NCI-H1417 (cell line): ENCODE data around the gene PPIL6.
A peak's percentile ranks its signal among the peaks of the same experiment; 100 is the strongest.

Source experiments
- DNase-seq, 3 experiments: peaks; one replicate each; lab custom pipeline; 2025; lab: John Stamatoyannopoulos, UW

PPIL6 gene

DNA sequence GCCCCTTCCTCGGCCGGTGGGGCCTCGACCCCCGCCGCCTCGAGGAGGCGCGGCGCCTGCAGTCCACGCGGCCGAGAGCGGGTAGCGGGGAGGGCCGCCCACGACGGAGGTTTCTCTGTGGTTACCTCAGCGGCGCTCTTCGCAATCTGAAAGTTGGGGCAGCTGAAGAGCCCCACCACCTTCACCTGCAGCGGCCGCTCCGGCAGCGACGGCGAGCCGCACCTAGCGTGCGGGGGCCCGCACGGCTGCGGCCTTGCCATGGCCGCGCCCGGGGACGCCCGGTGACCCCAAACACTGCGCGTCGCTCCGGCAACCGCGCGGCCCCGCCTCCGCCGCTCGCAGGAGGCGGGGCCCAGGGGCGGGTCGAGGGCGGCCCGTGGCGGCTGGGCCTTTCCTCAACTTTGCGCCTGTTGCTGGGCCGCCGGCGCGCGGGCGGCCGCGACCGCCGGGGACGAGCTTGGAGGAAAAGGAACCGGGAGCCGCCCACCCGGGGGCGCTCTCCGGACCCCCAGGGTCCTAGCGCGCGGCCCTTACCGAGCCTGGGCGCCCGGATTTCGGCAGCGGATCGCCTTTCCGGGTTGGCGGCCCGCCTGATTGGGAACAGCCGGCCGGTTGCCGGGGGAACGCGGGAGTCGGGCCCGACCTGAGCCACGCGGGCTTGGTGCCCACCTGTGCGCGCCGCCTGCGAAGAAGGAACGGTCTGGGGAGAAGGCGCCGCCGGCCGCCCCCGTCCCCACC is at the start of gene PPIL6, which contains the start of gene SMPD2:
Gene PPIL6, minus strand, starts transcription at position 298 of the 738 bp plus-strand sequence. Its CDS starts 38 bp downstream, at position 260.
Gene SMPD2, plus strand, starts transcription at position 394 of the 738 bp plus-strand sequence. CDS start 398 bp downstream, outside the sequence.
- peak; percentile 86 to 92 (median 91) for DNase-seq

DNA sequence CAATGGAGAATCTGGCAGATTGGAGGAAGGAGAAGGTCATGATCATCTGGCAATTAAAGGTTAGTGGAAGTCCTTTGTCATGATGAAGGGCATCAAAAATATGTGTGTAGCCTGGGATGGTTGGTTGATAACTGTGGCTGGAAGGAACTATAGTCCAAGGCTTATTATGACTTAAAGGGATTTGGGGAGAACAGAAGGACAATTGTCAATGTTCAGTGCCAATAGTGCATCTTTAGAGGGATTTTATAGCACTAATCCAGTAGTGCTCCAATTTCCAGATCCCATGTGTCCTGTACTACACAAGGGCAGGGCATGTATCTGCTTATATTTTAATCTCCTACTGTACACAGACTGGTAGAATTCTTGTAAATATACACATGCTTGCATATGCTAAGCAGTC is 47.6 kb upstream of the PPIL6 start:
- no peak for DNase-seq

DNA sequence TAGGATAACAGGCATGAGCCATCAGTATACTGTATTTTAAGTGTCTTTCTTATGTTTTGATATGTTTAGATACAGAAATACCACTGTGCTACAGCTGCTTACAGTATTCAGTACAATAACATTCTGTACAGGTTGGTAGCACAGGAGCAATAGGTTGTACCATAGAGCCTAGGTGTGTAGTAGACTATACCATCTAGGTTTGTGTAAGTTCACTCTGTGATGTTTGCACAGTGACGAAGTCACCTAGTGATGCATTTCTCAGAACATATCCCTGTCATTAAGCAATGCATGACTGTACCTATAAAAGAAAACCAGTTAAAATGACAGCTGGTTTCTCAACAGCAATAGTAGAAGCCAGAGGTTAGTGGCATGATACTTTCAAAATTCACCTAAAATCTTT is 45.6 kb upstream of the PPIL6 start:
- peak in 1 of 3 experiments; percentile 3 for DNase-seq

DNA sequence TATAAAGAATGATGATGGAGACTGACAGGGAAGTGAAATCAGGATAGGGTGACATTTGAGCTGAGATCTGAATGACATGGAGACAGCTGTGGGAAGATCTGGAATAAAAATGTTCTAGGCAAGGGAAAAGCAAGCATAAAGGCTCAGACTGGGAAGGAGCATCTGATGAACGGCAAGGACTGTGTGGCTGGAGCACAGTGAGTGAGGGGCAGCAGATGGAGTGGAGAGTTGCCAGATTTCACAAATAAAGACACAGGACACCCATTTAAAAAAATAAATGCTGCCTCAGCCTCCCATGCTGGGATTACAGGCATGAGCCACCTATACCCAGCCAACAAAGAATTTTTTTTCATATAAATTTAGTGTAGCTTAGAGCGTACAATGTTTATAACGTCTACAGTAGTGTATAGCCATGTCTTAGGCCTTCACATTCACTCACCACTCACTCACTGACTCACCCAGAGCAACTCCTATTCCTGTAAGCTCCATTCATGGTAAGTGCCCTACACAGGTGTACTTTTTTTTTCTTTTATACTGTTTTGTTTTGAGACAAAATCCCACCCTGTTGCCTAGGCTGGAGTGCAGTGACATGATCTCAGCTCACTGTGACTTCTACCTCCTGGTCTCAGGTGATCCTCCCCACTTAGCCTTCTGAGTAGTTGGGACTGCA is 45.0 kb upstream of the PPIL6 start:
- DNase-seq: no peak

DNA sequence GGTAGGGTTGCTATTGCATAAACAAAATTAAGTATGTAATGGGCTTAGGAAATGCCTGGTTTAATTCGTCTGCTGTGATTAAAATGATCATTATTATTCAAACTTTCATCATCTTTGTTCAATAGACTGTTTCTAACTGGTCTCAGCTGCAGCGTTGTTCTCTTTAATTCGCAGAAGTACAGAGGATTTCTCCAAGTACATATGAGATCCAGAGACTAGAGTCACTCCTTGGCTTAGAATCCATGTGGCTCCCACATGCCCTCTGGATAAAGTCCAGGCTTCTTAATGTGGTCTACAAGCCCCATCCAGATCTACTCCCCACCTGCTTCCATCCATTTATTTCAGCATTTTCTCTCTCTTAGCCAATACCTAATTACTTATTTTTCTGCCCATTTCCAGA is 43.7 kb upstream of the PPIL6 start:
- peak in 1 of 3 experiments; percentile 26 for DNase-seq

DNA sequence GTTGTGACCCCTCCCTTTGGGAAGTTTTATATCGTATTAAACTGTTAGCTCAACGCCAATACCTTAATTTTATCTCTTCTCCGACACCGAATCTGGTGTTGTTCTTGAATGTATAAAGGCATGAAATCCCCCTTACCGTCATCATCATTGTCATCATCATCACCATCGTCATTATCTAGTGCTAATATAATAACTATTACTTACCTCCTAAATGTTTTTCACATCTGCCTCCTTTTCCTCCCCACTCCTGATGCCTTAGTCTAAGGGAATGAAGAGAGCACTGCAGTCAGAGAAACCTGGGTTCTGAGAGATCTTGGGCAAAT is 43.3 kb upstream of the PPIL6 start:
- DNase-seq: no peak

DNA sequence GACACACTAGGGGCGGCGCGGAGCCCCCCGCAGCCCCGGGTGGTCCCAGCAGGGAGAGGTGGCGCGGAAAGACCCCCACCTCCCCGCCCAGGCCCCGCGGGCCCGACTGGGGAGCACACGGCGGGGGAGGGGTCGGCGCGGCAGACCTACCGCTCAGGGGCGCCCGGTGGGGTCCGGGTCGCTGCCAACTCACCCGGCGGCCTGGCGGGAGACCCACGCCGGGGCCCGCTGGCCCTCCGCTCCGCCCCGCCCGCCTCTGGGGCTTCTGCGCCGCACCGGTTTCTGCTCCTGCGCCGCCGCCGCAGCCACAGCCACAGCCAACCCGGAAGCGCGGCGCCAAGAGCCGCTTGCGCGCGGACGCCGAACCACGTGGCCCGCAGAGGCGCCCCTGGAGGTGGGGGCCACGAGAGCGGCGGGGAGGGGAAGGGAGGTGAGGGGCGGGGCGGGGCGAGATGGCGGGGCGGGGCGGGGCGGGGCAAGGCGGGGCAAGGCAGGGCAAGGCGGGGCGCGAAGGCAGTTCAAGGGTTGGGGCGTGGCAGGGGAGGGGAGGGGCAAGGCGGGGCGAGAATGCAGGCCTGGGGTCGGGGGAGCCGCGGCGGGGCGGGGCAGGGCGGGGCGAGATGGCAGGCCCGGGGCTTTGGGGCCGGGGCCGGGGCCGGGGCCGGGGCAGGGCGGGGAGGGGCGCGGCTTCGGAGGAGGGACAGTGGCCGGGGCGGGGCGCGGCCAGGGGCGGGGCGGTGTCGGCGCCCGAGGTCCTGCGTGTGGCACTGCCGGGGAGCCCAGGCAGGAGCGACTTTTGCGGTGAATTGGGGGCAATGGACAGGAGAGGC is 42.7 kb upstream of the PPIL6 start, which contains the start of gene ZBTB24:
Gene ZBTB24, minus strand, starts transcription at position 315 of the 830 bp plus-strand sequence. CDS start 1,193 bp downstream, outside the sequence.
- peak; percentile 86 to 93 (median 92) for DNase-seq

DNA sequence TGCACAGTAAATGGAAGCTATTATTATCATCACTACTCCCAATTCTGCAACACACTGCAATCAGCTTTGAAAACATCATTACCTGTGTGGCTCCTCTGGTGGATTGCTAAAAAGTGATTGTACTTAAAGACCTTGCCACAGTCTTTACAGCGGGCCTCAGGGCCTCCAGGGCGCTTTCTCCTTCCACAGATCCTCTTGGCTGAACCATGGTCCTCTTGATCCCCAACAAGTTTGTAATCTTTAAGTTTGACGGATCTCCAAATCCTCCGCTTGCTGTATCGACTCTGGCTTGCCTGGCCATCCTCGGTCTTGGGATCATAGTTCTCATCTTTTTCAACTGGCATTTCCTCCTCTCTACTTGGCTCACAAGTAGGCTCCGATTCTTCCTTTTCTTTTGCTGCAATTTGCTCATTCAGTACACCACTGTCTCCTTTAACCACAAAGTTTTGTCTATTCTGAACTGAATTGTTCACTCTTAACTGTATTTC is 40.6 kb upstream of the PPIL6 start:
- DNase-seq: no peak

DNA sequence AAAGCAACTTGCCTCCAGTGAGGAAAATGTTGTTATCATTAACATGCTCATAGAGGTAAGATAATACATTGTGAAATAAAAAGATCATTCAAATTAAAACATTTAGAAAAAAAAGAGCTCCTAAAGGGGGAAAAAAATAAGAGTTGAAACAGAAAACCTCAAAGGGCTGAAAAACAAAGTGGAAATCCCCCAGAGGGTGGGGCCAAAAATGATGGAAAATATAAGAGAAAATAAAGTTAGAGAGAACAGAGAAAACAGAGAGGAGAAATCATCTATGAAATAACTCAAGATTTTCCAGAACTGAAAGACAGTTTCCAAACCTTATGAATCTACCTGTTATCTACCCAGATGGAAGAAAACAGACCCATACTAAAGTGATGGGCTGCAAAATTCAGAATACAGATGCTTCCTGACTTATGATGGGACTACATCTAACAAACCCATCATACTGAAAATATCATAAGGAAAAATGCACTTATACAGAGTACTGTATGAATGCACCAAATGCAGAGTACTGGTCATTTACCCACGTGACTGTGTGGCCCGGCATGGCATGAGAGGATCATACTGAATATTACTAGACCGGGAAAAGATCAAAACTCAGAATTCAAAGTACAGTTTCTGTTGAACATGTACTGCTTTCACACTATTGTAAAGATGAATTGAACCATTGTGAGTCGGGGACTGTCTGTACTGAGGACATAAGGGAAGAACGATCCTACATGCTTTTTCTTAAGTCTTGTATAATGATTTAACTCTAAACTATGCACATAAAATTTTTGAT is 38.6 kb upstream of the PPIL6 start:
- no peak for DNase-seq

DNA sequence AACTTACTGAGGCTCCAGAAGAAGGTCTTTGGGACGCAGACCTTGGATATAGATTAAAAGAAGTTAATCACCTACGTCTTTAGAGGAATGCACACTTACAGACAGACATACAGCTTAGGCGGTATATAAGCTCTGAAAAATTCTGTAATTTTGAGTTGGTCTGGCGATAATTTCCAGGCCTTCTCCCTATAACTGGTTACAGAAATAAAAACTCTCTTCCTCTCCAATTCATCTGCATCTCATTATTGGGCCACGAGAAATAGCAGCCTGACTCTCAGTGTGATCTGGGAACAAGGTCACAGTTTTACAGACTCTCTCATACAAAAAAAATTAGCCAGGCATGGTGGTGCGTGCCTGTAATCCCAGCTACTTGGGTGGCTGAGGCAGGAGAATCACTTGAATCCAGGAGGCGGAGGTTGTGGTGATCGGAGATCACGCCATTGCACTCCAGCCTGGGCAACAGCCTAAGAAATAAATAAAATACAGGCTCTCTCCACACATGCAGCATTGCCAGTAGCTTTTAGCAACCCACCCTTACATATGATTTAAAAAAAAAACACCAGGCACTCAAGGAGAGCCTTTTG is 37.9 kb upstream of the PPIL6 start:
- DNase-seq: no peak

DNA sequence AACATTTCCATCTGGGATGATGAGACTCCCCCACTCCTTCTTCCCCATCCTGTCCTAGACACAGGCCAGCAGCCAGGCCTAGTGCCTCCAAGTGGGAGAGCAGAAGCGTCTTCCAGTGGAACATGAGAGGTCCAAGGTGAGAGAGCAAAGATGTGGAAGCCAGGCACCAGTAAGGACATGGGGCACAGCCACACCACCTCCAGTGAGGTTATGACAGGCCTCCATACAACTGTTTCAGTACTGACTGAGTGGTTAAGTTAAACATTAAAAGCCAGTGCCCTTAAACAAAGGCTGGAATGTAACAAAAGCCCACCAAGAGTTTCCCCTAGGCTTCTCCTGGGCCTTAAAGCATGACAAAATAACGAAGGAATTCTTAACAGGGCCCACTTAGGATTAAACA is 37.3 kb upstream of the PPIL6 start:
- DNase-seq: no peak

DNA sequence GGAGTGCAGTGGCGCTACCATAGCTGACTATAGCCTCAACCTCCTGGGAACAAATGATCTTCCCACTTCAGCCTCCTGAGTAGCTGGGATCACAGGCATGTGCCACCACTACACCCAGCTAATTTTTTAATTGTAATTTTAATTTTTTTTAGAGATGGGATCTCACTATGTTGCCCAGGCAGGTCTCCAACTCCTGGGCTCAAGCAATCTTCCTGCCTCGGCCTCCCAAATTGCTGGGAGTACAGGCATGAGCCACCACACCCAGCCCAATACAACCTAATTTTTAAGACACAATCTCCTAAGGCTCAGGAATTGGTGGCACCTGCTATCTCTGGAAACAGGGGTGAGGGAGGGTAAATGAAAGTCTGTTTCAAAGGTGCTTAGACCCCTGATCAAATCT is 36.8 kb upstream of the PPIL6 start:
- DNase-seq: no peak

DNA sequence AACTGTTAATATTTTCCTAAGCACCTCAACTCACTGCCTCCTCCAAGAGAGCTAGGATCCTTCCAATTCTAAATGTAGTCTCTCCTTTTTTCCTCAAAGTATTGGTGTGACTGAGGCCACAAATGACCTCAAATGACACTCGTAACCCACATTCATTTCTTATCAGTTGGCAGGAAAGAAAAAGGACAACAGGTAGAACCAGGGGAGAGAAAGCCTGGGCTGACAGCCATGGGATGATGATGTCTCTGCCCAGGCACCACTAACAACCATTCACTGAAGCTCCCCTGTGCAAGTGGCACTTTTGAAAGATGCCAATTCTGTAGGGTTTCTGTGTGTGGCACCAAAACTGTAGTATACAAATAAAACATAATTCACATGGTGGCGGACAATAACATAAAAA is 35.2 kb upstream of the PPIL6 start:
- no peak for DNase-seq

DNA sequence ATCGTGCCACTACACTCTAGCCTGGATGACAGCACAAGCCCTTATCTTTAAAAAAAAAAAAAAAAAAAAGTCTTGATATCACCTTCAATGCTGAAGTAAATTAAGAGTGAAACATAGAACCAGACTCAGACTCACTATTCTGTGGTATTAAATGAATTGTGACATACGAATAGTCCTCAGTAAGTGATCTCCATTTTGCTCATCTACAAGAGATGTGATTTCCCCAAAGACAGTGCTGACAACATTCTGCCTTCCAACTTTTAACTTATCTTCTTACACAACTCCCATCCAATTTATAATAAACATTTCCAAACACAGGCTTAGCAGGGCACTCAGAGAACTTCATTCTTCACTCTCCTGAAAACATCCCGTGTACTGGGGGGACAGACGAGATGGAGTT is 34.6 kb upstream of the PPIL6 start:
- DNase-seq: no peak

DNA sequence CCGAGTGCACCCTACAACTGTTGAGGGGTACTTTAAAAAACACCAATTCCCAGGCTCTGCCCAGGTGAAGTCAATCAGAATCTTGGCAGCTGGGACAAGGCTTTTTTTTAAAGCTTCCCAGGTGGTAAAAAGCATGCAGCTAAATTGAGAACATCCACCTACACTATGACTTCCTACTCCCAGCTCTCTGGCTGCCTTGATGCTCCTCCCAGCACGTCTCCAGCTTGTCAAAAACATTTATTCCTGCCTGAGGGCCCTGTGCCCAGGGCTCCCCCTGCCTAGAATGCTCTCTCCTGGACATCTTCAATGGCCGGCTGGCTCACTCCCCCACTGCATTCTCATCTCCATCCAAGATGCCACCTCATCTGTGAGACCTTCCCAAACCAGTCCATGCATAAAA is 32.7 kb upstream of the PPIL6 start:
- DNase-seq: no peak

DNA sequence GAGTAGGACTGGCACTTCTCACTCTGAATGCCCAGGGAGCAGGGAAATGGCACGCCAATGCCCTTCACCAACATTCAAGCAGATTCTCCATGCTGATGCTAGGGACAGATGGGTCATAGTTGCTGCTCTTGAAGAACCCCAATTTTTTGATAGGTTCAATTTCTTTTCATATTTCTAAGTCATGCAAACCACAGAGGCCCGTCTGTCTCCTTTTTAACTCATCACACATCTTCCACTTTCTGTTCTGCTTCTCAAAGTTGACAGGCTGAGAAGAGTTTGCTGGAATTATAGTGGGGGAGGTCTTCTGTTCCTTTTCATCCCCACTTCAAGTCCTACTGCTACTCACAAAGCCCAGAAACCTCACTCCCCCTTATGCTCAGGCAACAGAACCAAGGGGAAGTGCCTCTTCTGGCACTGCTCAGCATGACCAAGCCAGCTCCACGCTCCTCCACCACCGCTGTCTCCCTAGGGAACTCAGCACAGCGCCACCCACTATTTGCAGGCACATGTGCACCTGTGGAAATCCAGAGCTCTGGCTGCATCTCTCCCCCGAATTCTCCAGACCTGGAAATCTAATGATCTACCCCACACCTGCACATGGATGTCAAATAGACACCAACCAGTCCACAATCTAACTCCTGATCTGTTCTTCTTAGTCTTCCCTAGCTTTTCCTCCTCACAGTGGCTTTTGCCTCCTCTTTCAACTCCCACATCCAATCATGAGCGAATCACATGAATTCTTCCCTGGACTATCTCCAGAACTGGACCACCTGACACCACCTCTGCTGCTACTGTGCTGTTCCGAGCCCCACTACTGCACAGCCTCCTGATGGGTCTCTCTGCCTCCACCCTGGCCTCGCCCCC is 31.9 kb upstream of the PPIL6 start:
- DNase-seq: peak in 1 of 3 experiments; percentile 10

DNA sequence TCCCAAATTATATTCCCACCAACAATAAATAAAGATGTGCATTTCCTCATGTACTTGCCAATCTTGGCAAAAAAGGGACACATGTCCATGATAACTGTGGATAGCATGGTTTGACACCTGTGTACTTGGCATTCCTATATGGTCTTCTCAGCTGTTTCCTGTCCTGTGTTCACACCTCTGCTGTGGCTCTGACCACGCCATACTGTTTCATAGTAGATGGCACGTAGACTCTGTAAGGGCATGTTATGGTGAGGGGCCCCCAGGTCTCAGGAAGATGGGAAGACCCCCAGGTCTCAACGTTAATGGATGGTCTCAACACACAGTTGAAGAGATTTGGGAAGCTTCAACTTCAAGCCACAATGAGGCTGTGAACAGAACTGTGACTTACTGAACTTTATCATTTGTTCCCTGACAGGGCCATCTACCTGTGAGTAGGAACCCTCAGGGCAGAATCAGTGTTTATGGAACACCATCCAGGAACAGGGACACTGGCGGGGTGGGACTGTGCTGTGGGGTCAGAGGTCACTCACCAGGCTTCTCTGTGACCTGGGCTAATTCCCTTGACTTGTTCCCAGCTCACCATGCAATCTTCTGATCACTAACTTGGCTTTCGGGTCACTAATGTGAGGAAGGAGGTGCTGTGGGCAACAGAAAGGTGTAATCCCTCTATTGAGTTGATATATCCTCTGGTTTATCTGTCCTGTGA is 30.8 kb upstream of the PPIL6 start:
- no peak for DNase-seq

DNA sequence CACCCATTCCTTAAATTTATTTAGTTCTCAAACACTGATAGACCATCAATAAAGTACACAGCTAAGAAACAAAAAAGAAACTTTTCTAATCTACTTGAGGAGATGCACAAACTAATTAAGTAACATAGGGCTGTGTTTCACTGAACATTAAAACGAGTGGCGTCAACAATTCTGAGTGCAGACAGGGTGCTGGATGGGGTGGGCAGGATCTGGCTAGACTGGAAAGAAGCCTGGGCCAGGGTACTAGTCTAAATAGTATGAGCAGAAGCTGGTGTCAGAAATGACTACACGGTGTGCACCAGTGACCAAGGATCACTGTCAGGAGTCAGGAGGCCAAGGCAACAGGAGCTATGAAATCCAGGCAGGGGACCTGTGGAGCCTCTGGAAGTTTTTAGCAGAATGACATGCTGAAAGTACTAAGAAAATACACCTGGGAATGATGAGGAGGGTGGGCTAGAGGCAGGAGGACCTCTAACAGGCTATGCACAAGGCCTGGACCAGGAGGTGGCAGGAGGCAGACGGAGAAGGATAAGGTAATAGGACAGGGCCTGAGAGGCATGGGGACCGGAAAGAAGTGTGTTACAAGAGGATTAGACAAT is 29.3 kb upstream of the PPIL6 start:
- DNase-seq: no peak

DNA sequence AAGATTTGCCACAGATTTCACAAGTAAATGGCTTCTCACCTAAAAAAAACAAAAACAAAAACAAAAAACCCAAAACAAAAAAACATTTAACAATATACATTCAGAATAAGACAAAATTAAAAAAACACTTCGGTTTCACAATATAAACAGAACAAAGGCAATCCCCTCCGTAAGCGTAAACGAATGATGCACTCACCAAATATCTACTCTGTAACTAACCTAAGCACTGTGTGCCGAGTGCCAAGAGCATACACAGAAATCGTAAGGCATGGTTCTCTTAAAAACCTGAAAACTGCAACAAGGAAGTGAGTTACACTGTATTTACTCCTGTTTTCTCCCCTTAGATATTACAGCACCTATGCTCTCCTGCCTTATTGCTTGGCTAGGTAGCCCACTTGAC is 27.3 kb upstream of the PPIL6 start:
- no peak for DNase-seq
